Measurements from ENCODE around the gene KCNMA1. TPM values are rescaled to one million over a fixed set of nuclear protein-coding genes. Genes with fewer than 3 reads are reported as not detected.
A peak's percentile ranks its signal among the peaks of the same experiment; 100 is the strongest.

The KCNMA1 gene
- total and polyA plus RNA-seq, 4 experiments from 2014 or later = 0.26 TPM; not detected in 3

GRCh38 chr10:77015360-77015759 lies 622.2 kb downstream of the KCNMA1 start:
- Mint-ChIP-seq H3K27ac (no peak overlapping the region), H3K36me3 (no peaks in the 10 kb centered on the region), H3K9me3 (peaks cover 0 to 2% (median 0%) of the 10 kb centered on the region in 8 donors), H3K4me1 (no peaks in the 10 kb centered on the region), H3K4me3 (no peak overlapping the region), H3K27me3 (peaks cover 0 to 7% of the 10 kb centered on the region in 2 donors)
- Histone ChIP-seq H3K9me3 (ENCODE audit: control insufficient read depth in 1 of 2, low read length in 2 of 2) (no peaks in the 10 kb centered on the region), H3K36me3 (ENCODE audit: insufficient read depth, low read length) (no peaks in the 10 kb centered on the region), H3K4me3 (ENCODE audit: low read length in 2 of 2) (no peak overlapping the region), H3K27me3 (ENCODE audit: insufficient read depth, low read length) (no peaks in the 10 kb centered on the region), H3K27ac (ENCODE audit: low read depth, low read length) (no peak overlapping the region), H3K4me1 (ENCODE audit: insufficient read depth, low read length) (no peaks in the 10 kb centered on the region)
- ChIA-PET CTCF (ENCODE audit: partially characterized antibody) (no interaction called here), POLR2A (ENCODE audit: partially characterized antibody) (no interaction called here)
- intact Hi-C loops (cut with micrococcal nuclease) = no loop called here
- no peak for DNase-seq

- no peak overlapping the region for H3K27ac Mint-ChIP-seq
- intact Hi-C loops (cut with micrococcal nuclease) = no loop called here
- CTCF ChIA-PET (ENCODE audit: partially characterized antibody) = interaction anchor here (0.9 to 1.2 kb wide), 2 partner anchors 8 to 28 kb away, joined by 3 read pairs; no protein-coding TSS in a partner anchor
Measured at GRCh38 chr10:77012812-77013500, 624.7 kb downstream of the KCNMA1 start.

GRCh38 chr10:77011874-77012811 lies 625.5 kb downstream of the KCNMA1 start:
- H3K27ac Mint-ChIP-seq = no peak overlapping the region
- Histone ChIP-seq H3K4me1 (ENCODE audit: insufficient read depth, low read length) (no peaks in the 10 kb centered on the region), H3K27ac (ENCODE audit: low read depth, low read length) (no peak overlapping the region), H3K27me3 (ENCODE audit: insufficient read depth, low read length) (no peaks in the 10 kb centered on the region), H3K9me3 (ENCODE audit: control insufficient read depth in 1 of 2, low read length in 2 of 2) (no peaks in the 10 kb centered on the region), H3K4me3 (ENCODE audit: low read length in 2 of 2) (no peak overlapping the region), H3K36me3 (ENCODE audit: insufficient read depth, low read length) (no peaks in the 10 kb centered on the region)
- POLR2A ChIA-PET (ENCODE audit: partially characterized antibody) = no interaction called here
- CTCF ChIA-PET (ENCODE audit: partially characterized antibody) = no interaction called here
- no peak overlapping the region for H3K4me3 Mint-ChIP-seq
- DNase-seq = no peak
- no peaks in the 10 kb centered on the region for H3K36me3 Mint-ChIP-seq
- peaks cover 0 to 2% (median 0%) of the 10 kb centered on the region in 8 donors for H3K9me3 Mint-ChIP-seq
- peaks cover 0 to 7% of the 10 kb centered on the region in 2 donors for H3K27me3 Mint-ChIP-seq
- intact Hi-C loops (cut with micrococcal nuclease) = no loop called here
- no peaks in the 10 kb centered on the region for H3K4me1 Mint-ChIP-seq

More at GRCh38 chr10:77012812-77013500, 624.7 kb downstream of the KCNMA1 start:
- H3K27ac ChIP-seq (ENCODE audit: low read depth, low read length) = no peak overlapping the region
- H3K4me1 Mint-ChIP-seq = no peaks in the 10 kb centered on the region
- no peak for DNase-seq
- no peaks in the 10 kb centered on the region for H3K4me1 ChIP-seq (ENCODE audit: insufficient read depth, low read length)
- no peak overlapping the region for H3K4me3 Mint-ChIP-seq
- peaks cover 0 to 7% of the 10 kb centered on the region in 2 donors for H3K27me3 Mint-ChIP-seq
- H3K9me3 ChIP-seq (ENCODE audit: control insufficient read depth in 1 of 2, low read length in 2 of 2) = no peaks in the 10 kb centered on the region
- H3K36me3 ChIP-seq (ENCODE audit: insufficient read depth, low read length) = no peaks in the 10 kb centered on the region
- no peaks in the 10 kb centered on the region for H3K36me3 Mint-ChIP-seq
- peaks cover 0 to 2% (median 0%) of the 10 kb centered on the region in 8 donors for H3K9me3 Mint-ChIP-seq
- no peak overlapping the region for H3K4me3 ChIP-seq (ENCODE audit: low read length in 2 of 2)
- POLR2A ChIA-PET (ENCODE audit: partially characterized antibody) = no interaction called here
- H3K27me3 ChIP-seq (ENCODE audit: insufficient read depth, low read length) = no peaks in the 10 kb centered on the region

DNA sequence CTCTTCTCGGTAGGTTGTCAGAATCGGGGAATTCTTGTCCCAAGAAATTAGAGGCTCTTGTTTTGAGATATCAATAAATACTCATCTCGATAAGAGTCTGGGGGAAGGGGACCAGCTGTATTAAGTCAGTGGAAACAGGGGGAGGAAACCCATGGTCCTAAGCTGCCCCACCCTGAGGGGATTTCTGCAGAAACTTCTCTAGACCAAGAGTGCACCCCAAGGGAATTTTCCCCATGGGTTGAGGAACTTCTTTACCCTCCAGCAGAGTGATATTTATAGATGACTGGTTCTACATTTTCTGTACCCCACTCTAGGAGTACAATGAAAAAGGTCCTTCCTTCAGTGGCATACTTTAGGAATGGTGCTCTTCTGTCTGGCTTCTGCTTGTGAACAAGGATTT lies 627.2 kb downstream of the KCNMA1 start:
- H3K27me3 Mint-ChIP-seq = peaks cover 0 to 6% of the 10 kb centered on the region in 2 donors
- Histone ChIP-seq H3K27ac (ENCODE audit: low read depth, low read length) (no peak overlapping the region), H3K4me1 (ENCODE audit: insufficient read depth, low read length) (no peaks in the 10 kb centered on the region), H3K4me3 (ENCODE audit: low read length in 2 of 2) (no peak overlapping the region), H3K27me3 (ENCODE audit: insufficient read depth, low read length) (no peaks in the 10 kb centered on the region), H3K9me3 (ENCODE audit: control insufficient read depth in 1 of 2, low read length in 2 of 2) (no peaks in the 10 kb centered on the region), H3K36me3 (ENCODE audit: insufficient read depth, low read length) (no peaks in the 10 kb centered on the region)
- CTCF ChIA-PET (ENCODE audit: partially characterized antibody) = interaction anchor here (1.2 kb wide), 1 partner anchor 13 kb away, joined by 3 read pairs; no protein-coding TSS in a partner anchor
- peaks cover 0 to 2% (median 0%) of the 10 kb centered on the region in 8 donors for H3K9me3 Mint-ChIP-seq
- H3K4me1 Mint-ChIP-seq = no peaks in the 10 kb centered on the region
- intact Hi-C loops (cut with micrococcal nuclease) = no loop called here
- no peak for DNase-seq
- H3K4me3 Mint-ChIP-seq = no peak overlapping the region
- POLR2A ChIA-PET (ENCODE audit: partially characterized antibody) = no interaction called here
- H3K36me3 Mint-ChIP-seq = no peaks in the 10 kb centered on the region
- H3K27ac Mint-ChIP-seq = peak overlapping the region in 1 of 7 donors; percentile 8

GRCh38 chr10:77007834-77008233 lies 629.8 kb downstream of the KCNMA1 start:
- Mint-ChIP-seq H3K27ac (no peak overlapping the region), H3K27me3 (no peaks in the 10 kb centered on the region), H3K9me3 (peaks cover 0 to 2% (median 0%) of the 10 kb centered on the region in 8 donors), H3K4me1 (no peaks in the 10 kb centered on the region), H3K36me3 (no peaks in the 10 kb centered on the region), H3K4me3 (no peak overlapping the region)
- no peaks in the 10 kb centered on the region for H3K36me3 ChIP-seq (ENCODE audit: insufficient read depth, low read length)
- H3K27ac ChIP-seq (ENCODE audit: low read depth, low read length) = no peak overlapping the region
- POLR2A ChIA-PET (ENCODE audit: partially characterized antibody) = no interaction called here
- no peaks in the 10 kb centered on the region for H3K9me3 ChIP-seq (ENCODE audit: control insufficient read depth in 1 of 2, low read length in 2 of 2)
- intact Hi-C loops (cut with micrococcal nuclease) = no loop called here
- CTCF ChIA-PET (ENCODE audit: partially characterized antibody) = interaction anchor here (1.7 kb wide), 1 partner anchor 9 kb away, joined by 4 read pairs; no protein-coding TSS in a partner anchor
- no peak overlapping the region for H3K4me3 ChIP-seq (ENCODE audit: low read length in 2 of 2)
- DNase-seq = no peak
- H3K27me3 ChIP-seq (ENCODE audit: insufficient read depth, low read length) = no peaks in the 10 kb centered on the region
- no peaks in the 10 kb centered on the region for H3K4me1 ChIP-seq (ENCODE audit: insufficient read depth, low read length)

DNA sequence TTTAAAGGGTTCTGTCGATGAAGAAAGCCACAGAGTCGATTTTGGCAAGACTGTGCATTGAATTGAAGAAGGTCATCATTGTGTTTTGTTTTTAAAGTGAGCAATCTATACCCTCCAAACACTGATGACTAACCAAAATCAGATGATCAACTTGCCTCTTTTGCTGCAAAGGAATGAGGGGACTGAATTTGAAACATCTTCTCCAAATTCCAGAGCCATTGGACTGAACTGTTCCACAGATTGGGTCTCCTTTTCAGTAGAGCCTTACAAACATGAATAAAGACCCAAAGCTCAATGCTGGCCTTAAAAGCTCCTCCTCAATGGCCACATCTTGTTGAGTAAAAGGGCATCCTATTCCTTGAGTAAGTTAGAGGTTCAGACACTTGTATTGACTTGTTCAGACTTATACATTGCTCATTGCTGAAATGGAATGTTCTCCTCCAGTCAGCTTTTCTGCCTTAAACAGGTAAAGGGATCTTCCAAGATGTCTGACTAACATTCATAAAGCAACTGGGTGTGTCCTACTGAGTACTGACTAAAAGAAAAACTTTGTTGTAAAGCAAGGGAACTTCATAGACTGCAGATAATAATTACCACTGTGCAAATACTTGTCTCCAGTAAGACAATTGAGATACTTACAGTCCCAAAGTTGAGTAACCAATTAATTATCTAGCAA lies 630.6 kb downstream of the KCNMA1 start:
- Mint-ChIP-seq H3K4me1 (no peaks in the 10 kb centered on the region), H3K9me3 (peaks cover 0 to 2% (median 0%) of the 10 kb centered on the region in 8 donors), H3K27me3 (no peaks in the 10 kb centered on the region), H3K27ac (no peak overlapping the region), H3K4me3 (no peak overlapping the region), H3K36me3 (no peaks in the 10 kb centered on the region)
- Histone ChIP-seq H3K4me1 (ENCODE audit: insufficient read depth, low read length) (no peaks in the 10 kb centered on the region), H3K9me3 (ENCODE audit: control insufficient read depth in 1 of 2, low read length in 2 of 2) (no peaks in the 10 kb centered on the region), H3K27ac (ENCODE audit: low read depth, low read length) (no peak overlapping the region), H3K27me3 (ENCODE audit: insufficient read depth, low read length) (no peaks in the 10 kb centered on the region), H3K36me3 (ENCODE audit: insufficient read depth, low read length) (no peaks in the 10 kb centered on the region), H3K4me3 (ENCODE audit: low read length in 2 of 2) (no peak overlapping the region)
- no peak for DNase-seq
- CTCF ChIA-PET (ENCODE audit: partially characterized antibody) = no interaction called here
- intact Hi-C loops (cut with micrococcal nuclease) = no loop called here
- POLR2A ChIA-PET (ENCODE audit: partially characterized antibody) = no interaction called here

GRCh38 chr10:77005871-77006270 lies 631.7 kb downstream of the KCNMA1 start:
- DNase-seq = no peak
- Mint-ChIP-seq H3K9me3 (peaks cover 0 to 2% (median 0%) of the 10 kb centered on the region in 8 donors), H3K36me3 (no peaks in the 10 kb centered on the region), H3K27me3 (no peaks in the 10 kb centered on the region), H3K4me1 (no peaks in the 10 kb centered on the region), H3K27ac (no peak overlapping the region), H3K4me3 (no peak overlapping the region)
- Histone ChIP-seq H3K4me1 (ENCODE audit: insufficient read depth, low read length) (no peaks in the 10 kb centered on the region), H3K4me3 (ENCODE audit: low read length in 2 of 2) (no peak overlapping the region), H3K36me3 (ENCODE audit: insufficient read depth, low read length) (no peaks in the 10 kb centered on the region), H3K27me3 (ENCODE audit: insufficient read depth, low read length) (no peaks in the 10 kb centered on the region), H3K9me3 (ENCODE audit: control insufficient read depth in 1 of 2, low read length in 2 of 2) (no peaks in the 10 kb centered on the region), H3K27ac (ENCODE audit: low read depth, low read length) (no peak overlapping the region)
- ChIA-PET POLR2A (ENCODE audit: partially characterized antibody) (no interaction called here), CTCF (ENCODE audit: partially characterized antibody) (interaction anchor here (1.2 to 1.6 kb wide), 4 partner anchors 7 to 57 kb away, joined by 3 to 5 read pairs (median 3); no protein-coding TSS in a partner anchor)
- intact Hi-C loops (cut with micrococcal nuclease) = no loop called here

Measured in CD4-positive, alpha-beta memory T cell (primary cell).